Hepatic stellate cell (primary cell): ENCODE results near the gene INO80B.
"Not testable (repeated sequence)": the region's sequence is repeated elsewhere in the genome, so short reads cannot be mapped to it uniquely, and the experiment has no call there.

Experiments used
- DNase-seq: peaks from one replicate; pipeline ENCODE4 v3.0.0; 2011; ENCODE audit warnings: low spot score

Gene INO80B

GRCh38 chr2:74481961-74482800, 27.3 kb downstream of the INO80B start:
- DNase-seq = peak; percentile 52

DNA sequence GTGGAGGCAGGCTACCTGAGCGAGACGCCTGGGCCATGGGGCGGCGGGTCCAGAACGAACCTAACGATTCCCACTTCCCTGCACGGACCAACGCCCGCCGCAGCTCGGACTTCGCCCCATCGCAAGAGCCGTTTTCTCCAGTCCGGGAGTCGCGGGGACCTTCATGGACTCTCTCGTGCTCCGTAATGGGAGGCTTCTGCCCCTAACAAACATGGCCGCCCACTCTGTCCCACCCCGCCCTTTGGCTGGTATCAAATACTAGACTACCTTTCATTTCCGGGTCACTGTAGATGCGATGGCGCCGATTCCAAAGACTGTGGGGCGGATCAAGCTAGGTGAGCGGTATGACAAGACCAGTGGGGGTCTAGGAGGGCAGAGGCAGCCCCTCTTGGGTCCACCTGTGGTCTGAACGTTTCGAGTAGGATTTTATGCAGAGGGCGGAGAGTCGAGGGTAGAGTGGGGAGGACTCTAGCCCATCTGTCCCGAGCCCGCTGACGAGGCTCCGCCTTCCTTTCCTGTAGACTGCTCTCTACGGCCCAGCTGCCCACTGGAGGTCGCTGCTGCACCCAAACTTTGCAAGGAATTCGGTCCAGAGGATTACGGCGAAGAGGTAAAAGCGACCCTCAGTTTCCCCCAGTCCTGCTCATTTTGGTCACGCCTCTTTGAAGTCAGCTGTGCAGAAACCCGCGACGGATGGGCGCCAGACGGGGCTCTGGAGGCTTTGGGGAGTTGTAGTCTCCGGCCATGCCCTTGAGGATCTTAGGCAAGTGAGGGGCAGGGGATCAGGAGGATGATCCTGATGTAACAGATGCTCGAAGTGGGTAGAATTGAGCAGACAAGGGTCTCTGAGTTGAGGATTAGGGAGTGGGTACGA, 28.2 kb downstream of the INO80B start, which contains the start of the genes CCDC142 and TTC31:
TSS of gene CCDC142 (minus strand) at position 198 of the 874 bp plus-strand sequence. CDS start at position 37, 161 bp downstream.
TSS of gene TTC31 (plus strand) at position 281 of the 874 bp plus-strand sequence. CDS start at position 296, 15 bp downstream.
- DNase-seq = peak; percentile 94

- DNase-seq = not testable (repeated sequence)
Observed at GRCh38 chr2:74483675-74484164, 28.8 kb downstream of the INO80B start.

DNA sequence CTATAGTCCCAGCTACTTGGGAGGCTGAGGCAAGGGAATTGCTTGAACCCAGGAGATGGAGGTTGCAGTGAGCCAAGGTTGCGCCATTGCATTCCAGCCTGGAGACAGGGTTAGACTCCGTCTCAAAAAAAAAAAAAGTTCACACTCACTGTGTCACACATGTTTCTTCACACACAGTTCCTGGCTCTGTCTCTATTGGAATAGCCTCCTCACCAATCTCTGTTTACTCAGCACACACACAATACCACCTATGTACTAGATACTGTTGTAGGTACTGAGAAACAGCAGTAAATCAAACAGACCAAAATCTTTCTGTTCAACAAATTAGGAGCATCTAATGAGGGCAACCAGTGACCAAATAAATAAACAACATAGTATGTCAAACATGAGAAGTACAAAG, 31.3 kb downstream of the INO80B start:
- no peak for DNase-seq

DNA sequence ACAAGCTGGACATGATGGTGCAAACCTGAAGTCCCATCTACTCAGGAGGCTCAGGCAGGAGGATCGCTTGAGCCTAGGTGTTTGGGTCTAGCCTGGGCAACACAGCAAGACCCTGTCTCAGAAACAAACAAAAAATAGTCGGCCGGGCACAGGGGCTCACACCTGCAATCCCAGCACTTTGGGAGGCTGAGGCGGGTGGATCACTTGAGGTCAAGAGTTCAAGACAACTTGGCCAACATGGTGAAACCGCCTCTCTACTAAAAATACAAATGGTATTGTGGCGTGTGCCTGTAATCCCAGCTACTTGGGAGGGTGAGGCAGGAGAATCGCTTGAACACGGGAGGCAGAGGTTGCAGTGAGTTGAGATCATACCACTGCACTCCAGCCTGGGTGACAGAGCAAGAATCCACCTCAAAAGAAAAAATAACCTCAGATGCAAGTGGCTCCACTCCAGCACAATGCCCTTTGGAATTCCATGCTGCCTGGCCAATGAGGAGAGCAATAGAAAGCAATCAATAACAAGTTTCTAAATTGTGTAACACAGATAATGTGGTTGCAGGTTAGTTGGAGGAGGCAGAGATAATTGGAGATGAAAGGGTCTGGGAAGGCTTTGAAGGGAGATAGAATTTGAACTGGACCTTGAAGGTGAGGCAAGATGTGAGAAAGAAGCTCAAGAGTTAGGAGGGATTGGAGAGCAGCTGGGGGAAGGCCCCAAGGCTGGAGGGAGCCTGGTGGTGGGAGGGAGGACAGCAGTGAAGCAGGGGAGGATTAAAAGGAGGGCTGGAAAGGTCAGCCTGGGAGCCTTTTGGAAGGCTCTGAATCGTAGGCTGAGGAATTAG, 34.0 kb downstream of the INO80B start:
- DNase-seq = no peak

- DNase-seq = no peak
Observed at GRCh38 chr2:74489906-74490305, 35.0 kb downstream of the INO80B start.

- DNase-seq = no peak
Observed at GRCh38 chr2:74491648-74492544, 37.0 kb downstream of the INO80B start.

- no peak for DNase-seq
Observed at GRCh38 chr2:74493546-74493945, 38.7 kb downstream of the INO80B start.

GRCh38 chr2:74495440-74495839, 40.6 kb downstream of the INO80B start:
- DNase-seq = no peak

GRCh38 chr2:74496997-74497776, 42.3 kb downstream of the INO80B start:
- DNase-seq = no peak

DNA sequence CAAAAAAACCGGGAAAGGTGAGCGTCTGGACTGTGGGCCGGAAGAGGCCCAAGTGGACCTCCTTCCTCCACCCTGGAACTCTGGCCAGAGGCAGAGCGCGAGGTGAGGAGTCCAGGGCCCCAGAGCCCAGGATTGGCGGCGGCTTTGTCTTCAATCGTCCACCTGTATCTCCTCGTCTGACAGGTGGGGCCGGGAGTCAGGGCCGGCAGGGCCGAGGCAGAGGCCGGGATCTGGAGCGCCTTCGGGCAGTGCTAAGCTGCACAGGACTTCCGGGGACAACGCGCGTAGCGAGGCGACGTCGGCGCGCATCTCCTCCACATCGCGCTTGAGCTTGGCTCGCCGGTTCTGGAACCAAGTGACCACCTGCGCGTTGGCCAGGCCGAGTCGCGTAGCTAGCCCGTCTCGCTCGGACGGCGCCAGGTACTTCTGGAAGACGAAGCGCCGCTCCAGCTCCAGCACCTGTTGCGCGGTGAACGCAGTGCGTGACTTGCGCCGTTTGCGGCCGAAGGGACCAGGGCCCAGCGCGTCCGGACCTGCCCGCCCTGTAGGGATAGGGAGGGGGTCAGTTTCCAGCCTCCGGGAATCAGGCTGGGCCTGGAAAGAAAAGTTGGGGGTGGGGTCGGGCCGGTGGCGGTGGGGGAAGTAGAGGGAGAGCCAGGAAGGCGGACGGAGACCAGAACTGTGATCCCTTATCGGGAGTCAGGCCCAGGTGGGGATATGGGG, 43.1 kb downstream of the INO80B start:
- DNase-seq = no peak

GRCh38 chr2:74498500-74499266, 43.8 kb downstream of the INO80B start:
- no peak for DNase-seq

DNA sequence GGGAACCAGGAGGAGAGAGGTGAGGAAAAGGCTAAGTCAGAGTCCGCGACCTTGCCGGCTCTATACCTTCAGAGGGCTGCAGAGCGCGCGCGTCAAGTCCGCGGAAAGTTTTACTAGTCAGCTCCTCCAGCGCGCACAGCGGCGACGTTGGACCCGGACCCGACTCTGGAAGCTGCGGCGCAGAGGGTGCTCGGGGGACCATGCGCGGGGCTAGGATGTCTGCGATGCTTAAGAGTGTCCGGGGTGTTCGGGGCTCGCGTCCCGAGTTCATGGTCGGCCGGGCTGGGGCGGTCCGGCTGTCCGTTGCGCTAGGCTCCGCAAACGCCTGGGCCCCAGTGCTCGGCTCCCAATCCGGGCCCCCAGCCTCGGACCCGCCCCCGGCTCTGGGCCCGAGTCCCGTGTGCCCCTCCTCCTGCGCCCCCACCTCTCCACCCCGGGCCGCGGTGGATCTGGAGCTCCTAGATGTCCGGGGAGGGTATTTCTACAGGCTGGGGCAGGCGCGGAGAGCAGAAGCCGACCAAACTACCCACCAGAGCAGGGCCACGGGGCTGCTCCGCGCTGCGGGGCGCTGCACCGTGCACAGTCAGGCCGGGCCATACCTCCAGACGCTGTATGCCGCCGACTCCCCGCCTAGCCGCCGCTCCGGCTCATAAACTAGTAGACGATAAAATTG, 44.5 kb downstream of the INO80B start, which contains the start of gene LBX2:
TSS of gene LBX2 (minus strand) at position 337 of the 673 bp plus-strand sequence. CDS start at position 271, 66 bp downstream.
- DNase-seq = no peak

DNA sequence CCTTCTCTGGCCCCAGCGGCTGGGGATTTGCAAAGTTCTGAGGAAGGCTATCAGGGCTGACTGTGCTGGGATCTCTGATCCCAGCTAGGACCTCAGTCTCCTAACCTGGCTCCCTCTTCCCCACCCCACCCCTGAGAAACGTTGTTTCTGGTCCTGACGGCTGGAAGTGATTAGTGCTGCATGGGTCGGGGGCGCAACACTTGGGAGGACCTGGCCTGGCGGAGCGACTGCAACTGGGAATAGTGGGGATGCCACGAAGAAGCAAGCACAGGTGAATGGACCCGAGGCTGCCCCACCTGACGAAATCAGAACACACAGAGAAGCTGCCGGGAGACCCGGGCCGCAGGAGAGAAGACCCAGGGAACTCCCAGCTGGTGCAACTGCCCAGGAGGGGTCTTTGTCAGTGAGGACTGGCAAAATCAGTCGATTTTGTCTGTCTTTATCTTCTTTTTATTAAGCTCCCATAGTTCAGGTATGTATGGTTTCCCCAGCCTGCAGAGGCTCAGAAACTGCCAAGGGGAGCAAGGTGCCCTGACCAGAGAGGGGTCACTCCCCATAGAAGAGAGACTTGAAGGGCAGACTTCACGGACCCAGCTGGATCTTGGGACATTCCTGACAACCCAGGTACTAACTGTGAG, 45.2 kb downstream of the INO80B start:
- no peak for DNase-seq

- no peak for DNase-seq
Observed at GRCh38 chr2:74500578-74500946, 45.7 kb downstream of the INO80B start.

DNA sequence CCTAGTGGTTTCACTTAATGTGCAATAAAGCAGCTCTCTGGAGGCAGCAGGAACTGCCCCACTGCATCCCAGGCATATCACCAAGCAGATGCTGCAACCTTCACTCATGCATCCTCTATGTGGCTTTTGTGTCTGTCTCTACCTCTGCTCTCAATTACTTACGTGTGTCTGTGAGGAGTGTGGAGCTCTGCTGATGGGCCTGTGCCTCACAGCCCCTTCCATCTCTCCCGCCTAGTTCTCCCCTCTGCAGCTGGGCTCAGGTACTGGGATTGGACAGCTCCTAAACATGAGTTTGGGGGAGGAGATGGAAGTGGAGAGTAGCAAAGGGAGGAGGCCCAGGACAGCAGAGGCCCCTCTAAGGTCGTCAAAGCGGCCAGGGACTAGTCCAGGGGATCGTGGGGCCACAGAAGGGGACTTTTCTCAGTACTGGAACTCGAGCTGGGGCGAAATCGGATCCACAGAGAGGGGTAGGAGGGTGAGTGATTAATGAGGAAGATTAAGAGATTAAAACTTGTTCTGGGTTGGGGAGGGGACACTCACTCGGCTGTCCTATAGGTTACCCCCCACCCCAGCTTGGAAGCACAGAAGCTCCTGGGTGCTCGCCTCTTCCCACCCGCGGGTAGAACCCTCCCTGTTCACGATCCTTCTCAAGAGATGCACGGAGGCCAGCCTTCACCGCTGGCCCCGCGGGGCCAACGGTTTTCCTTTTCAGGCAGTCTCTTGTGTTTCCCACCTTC, 46.6 kb downstream of the INO80B start:
- no peak for DNase-seq
